GM08714 (cell line): ENCODE measurements around the gene IRAK2.
A peak's percentile ranks its signal among the peaks of the same experiment; 100 is the strongest.

Experiments
- H3K4me3 ChIP-seq: fragments of 200-500 bp; sonication (Bioruptor generic); 2 replicates; pipeline ENCODE4 v1.5.1; 2014; ENCODE audit warnings: mild to moderate bottlenecking, low read length, inconsistent platforms
- ZNF274 ChIP-seq: IDR thresholded peaks from 2 replicates; pipeline ENCODE4 v1.6.1; 2012; ENCODE audit warnings: mild to moderate bottlenecking, low read depth, low read length

The IRAK2 gene

DNA sequence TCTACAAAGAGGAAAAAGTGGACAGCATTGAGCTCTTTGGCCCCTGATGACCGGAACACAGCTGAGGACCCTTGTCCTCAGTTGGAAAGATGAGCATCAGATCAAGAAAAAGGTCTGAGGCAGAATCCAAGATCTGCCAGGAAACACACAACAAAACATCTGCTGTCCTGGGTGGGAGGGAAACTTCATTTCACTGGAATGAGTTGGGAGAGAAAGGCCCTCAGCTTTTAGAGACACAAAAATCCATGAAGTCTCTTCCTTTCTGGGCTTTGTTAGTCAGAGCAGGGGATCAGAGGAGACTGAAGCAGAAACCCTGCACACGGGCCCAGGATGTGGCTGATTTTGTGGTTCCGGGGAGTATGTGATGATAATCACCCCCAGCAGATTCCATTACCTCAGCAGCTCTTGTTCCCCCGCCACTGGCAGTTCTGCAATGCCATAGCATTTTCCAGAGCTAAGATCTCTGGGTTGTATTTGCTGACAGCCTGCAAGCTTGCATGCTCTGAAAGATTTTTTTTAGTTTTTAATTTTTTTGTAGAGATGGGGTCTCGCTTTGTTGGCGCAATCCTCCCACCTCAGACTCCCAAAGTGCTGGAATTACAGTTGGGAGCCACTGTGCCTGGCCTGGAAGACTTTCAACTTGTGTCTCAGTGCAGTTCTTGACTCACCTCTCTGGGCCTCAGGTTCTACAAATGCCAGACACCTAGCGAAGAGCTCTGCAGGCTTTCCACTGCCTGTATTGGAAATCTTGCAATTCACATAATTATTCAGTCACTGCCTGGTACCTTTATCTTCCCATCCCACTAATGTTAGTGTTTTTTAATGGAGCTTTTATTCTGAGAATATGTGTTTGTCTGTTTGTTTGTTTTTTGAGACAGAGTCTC is 77.7 kb downstream of the IRAK2 start:
- no peak for TF ChIP-seq ZNF274
- H3K4me3 ChIP-seq = no peak overlapping the region

DNA sequence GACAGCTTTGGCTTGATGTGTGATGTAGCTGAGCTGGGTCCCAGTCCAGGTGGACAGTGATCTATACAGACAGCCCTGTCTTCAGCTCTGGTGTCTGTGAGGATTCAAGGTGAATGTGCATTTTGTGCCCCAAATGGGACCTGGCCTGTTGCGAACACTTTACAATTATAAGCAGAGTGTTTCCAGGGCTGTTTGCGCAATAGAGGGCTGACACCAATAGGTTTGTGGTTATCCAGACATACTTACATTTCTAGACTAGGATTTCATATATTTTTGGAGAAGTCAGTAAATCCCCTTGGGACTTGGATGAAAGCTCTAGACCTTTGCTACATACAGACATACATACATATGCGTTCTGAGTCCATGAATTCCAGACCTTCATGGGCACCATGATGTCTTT is 79.3 kb downstream of the IRAK2 start:
- TF ChIP-seq ZNF274 = no peak
- no peak overlapping the region for H3K4me3 ChIP-seq

DNA sequence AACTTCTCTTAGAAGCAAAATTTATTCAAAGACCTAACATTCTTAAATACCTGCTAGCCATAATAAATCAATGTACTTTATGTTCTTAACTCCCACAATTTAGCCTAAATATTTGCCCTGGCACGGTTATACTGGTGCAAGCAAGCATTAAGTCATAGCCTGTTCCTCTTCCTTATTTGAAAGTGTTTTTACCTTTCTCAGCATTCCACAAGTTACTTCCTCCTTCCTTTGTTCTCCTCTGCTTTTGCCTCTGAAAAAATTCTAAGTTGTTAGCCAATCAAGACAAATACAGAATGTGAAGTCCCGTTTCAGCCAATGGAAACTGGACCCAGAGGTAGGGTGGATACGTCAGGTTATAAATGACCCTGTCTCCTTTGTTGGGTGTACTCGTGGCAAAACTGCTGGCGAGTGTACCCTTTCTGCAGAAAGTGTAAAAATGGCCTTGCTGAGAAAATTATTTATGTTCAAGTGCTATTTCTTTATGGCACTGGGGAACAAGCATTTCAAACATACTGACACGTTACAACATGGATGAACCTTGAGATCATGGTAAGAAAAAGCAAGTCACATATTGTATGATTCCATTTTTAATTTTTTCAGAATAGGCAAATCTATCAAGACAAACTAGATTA is 80.5 kb downstream of the IRAK2 start:
- no peak for TF ChIP-seq ZNF274
- no peak overlapping the region for H3K4me3 ChIP-seq

DNA sequence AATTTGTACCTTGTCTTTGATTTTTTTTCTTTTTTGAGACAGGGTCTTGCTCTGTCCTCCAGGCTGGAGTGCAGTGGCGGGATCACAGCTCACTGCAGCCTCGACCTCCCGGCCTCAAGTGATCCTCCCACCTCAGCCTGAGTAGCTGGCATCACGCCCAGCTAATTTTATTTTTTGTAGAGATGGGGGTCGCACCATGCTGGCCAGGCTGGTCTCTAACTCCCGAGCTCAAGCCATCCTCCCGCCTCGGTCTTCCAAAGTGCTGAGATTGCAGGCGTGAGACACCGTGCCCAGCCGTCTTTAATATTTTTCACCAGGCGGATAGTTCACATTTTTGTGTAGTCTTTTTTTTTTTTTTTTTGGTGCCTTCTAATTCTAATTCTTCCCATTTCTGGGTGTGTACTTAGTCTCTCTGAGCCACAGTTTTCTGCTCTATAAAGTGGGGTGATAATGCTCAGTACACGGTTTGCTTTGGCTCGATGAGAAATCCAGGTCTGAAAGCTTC is 83.0 kb downstream of the IRAK2 start:
- peak overlapping the region; percentile 38; the same call in 1 of the 2 replicates for H3K4me3 ChIP-seq
- no peak for TF ChIP-seq ZNF274

DNA sequence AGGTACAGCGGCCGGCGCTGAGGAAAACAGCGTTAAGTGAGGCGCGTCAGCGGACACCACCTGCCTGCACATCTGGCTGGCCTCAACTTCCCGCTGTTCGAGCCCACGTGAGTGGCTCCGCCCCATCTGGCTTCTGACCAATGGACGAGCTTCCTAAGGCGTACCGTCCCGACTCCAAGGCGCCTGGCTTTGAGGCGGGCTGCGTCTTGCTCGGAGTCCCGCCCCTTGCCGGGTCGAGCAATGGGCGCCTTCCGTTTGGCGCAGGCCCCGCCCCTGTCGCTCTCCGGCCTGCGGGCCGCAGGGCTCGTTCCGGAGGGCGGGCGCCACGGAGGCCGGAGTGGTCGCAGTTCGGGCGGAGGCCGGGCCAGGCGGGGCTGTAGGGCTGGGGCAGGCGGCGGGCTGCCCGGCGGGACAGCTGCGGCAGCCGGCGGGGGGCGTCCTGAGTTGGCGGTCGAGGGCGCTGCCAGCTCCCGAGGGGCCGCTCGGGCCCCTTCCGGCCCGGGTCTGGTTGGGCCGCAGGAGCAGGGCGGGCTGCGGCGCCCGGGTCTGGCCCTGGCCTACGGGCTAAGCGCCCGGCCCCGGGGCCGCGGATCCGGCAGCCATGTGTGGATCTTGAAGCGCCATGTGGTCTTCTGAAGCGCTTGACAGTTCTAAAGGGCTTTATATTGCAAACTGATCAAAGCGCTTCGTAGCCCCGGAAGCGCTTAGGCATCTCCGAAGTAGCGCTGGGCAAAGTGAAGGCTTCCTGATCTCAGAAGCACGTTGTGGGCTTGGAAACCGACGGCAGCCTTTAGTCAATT is 83.7 kb downstream of the IRAK2 start, which contains the start of gene TATDN2:
TATDN2 (plus strand) TSS at position 276 of the 800 bp plus-strand sequence. CDS start 742 bp downstream, outside the sequence.
- no peak for TF ChIP-seq ZNF274
- H3K4me3 ChIP-seq = peak within 1 kb of the TSS; percentile 76

DNA sequence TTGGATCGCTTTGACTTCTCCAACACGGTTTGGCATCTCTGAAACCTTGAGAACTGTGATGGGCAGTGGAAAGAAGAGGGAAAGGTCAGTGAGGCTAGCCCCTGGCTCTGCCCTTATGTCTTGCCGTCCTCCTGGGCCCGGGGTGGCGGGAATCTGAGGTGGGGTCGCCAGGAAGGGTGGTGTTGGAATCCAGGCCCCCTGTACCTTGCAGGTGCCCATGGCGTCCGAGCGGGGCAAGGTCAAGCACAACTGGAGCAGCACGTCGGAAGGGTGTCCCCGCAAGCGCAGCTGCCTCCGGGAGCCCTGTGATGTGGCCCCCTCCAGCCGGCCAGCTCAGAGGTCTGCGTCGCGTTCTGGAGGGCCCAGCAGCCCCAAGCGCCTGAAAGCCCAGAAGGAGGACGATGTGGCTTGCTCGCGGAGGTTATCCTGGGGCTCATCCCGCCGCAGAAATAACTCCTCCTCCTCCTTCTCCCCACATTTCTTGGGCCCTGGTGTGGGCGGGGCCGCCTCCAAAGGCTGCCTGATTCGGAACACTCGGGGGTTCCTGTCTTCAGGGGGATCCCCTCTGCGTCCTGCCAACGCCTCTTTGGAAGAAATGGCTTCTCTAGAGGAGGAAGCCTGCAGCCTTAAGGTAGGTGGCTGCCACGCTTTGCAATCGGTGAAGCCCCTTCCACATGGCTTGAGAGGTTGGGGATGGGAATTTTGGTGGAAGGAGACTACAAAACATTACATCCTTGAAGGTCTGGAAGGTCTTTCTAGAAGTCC is 84.4 kb downstream of the IRAK2 start:
- no peak for TF ChIP-seq ZNF274

DNA sequence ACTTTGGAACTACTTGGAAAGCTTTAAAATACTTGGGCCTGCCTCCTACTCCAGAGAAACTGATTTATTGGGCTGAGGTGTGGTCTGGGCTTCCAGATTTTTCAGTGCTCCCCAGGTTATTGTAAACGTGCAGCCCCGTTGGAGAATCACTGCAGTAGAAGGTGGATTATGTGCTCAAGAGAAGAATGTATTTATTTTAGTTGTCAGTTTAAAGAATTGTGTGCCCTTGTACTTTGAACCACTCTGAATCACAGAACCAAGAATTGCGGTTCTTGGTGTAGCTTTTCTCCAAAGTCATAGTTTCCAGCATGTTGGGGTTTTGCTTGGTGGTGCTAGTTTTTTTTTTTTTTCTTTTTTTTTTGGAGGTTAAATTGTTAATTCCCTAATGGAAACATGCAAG is 85.1 kb downstream of the IRAK2 start:
- peak overlapping the region; percentile 76 for H3K4me3 ChIP-seq
- no peak for TF ChIP-seq ZNF274

More for the DNA sequence above, 84.4 kb downstream of the IRAK2 start:
- peak overlapping the region; percentile 76 for H3K4me3 ChIP-seq

DNA sequence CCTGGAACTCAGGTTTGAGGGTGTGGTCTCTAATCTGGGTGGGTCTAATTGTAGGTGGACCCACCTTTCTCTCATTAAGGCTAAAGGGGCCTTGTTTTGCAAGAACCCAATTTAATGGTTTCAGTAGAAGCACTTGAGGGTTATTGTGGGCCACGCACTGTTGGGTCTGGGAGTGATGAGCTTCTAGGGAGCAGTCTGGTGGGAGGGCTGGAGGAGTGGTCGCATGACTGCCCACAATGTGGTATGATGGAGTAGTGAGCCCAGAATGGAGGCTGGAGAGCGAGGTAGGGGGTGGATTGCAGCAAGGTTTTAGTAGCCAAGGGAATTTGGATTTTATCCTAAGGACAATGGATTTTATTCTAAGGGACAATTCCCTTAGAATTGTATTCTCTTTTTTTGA is 86.3 kb downstream of the IRAK2 start:
- TF ChIP-seq ZNF274 = no peak
- H3K4me3 ChIP-seq = no peak overlapping the region

DNA sequence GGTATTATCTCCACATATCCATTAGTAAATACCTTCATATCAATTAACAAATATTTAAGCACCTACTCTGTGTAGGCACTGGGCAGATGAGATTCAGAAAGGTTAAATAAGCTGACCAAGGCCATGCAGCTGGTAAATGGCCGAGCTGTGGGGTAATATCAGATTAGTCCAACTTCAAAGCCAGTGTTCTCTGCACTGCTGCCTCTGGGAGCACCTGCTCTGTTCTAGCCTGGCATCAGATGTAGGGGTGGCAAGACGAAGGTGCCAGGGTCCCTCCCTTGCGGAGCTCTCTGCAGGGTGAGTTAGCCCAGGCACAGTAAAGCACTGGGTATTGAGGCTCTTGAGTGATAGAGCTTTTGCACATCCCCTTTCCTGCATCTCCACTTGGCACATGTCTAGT is 89.0 kb downstream of the IRAK2 start:
- H3K4me3 ChIP-seq = no peak overlapping the region
- no peak for TF ChIP-seq ZNF274

DNA sequence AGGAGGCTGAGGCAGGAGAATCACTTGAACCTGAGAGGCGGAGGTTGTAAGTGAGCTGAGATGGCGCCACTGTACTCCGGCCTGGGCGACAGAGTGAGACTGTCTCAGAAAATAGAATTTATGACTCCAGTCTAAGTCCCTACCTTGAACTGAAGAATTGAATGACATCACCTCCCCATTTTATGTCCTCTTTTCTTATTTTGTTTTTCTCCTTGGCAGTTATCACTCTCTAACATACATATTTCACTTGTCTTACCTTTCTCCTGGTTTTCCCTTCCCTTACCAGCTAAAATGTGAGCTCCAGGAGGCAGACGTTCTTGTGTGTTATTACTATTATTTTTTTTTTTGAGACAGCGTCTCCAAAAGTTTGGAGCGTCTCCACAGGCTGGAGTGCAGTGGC is 91.1 kb downstream of the IRAK2 start:
- no peak overlapping the region for H3K4me3 ChIP-seq
- TF ChIP-seq ZNF274 = no peak

DNA sequence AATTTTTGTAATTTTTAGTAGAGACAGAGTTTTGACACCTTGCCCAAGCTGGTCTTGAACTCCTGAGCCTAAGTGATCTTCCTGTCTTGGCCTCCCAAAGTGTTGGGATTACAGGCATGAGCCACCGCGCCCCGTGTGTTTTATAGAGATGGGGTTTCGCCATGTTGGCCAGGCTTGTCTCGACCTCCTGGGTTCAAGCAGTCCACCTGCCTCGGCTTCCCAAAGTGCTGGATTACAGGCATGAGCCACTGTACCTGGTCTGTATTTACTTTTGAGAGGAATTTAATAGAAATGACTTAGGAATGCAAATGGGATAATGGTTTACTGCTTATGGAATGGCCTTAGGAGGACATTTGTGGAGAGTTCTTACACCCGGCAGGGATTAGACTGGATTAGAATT is 94.3 kb downstream of the IRAK2 start:
- H3K4me3 ChIP-seq = no peak overlapping the region
- TF ChIP-seq ZNF274 = no peak

DNA sequence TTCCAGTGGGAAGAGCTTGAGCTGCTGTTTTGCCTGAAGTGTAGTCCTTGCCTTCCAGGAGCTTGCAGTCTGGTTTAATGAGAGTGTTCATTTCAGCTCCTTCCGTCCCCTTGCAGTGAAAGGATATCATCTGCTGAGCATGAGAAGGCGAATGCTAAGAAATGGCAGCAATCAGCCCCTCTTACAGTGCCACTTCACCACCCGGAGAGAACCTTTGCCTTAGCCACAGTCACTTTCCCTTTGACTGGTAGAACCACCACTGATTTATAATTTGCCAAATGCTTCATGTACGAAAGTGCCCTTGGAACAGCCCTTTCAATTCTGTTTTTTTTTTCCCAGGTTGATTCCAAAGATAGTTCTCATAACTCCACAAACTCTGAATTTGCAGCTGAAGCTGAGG is 95.1 kb downstream of the IRAK2 start:
- no peak overlapping the region for H3K4me3 ChIP-seq
- no peak for TF ChIP-seq ZNF274

DNA sequence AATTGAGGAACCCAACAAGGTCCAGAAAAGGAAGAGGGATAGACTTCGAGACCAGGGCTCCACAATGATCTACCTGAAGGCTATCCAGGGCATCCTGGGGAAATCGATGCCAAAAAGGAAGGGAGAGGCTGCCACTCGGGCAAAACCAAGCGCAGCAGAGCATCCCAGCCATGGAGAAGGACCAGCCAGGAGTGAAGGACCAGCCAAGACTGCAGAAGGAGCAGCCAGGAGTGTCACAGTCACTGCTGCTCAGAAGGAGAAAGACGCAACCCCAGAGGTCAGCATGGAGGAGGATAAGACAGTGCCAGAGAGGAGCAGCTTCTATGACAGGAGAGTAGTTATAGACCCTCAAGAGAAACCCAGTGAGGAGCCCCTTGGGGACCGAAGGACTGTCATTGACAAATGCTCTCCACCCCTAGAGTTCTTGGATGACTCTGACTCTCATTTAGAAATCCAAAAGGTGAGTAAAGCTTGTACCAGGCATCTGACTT is 95.5 kb downstream of the IRAK2 start:
- no peak for TF ChIP-seq ZNF274
- H3K4me3 ChIP-seq = no peak overlapping the region
